T-helper 2 cell (primary cell): ENCODE measurements around the gene FHAD1.
"Not testable (repeated sequence)": the region's sequence is repeated elsewhere in the genome, so short reads cannot be mapped to it uniquely, and the experiment has no call there.

Source experiments
- DNase-seq, 5 experiments: peaks; one replicate each; pipeline versions ENCODE4 v3.0.0 to v3.0.0-alpha.2; 2012 to 2022

The FHAD1 gene

GRCh38 chr1:15424146-15424667, 177.2 kb downstream of the FHAD1 start:
- DNase-seq: no peak

GRCh38 chr1:15424981-15425380, 178.0 kb downstream of the FHAD1 start:
- no peak for DNase-seq

GRCh38 chr1:15425521-15425920, 178.5 kb downstream of the FHAD1 start:
- DNase-seq: no peak

- DNase-seq: no peak
Observed at GRCh38 chr1:15425958-15426357, 178.9 kb downstream of the FHAD1 start.

GRCh38 chr1:15426492-15427279, 179.7 kb downstream of the FHAD1 start:
- DNase-seq: no peak

- DNase-seq: no peak
Observed at GRCh38 chr1:15427280-15427666, 180.2 kb downstream of the FHAD1 start.

GRCh38 chr1:15428252-15428651, 181.2 kb downstream of the FHAD1 start:
- DNase-seq: not testable (repeated sequence)

- no peak for DNase-seq
Observed at GRCh38 chr1:15428815-15429435, 181.9 kb downstream of the FHAD1 start.

- no peak for DNase-seq
Observed at GRCh38 chr1:15429701-15430149, 182.7 kb downstream of the FHAD1 start.

GRCh38 chr1:15430787-15431570, 184.0 kb downstream of the FHAD1 start:
- DNase-seq: peak; percentile 53 to 68 (median 58)

- DNase-seq: no peak
Observed at GRCh38 chr1:15431571-15431948, 184.5 kb downstream of the FHAD1 start.

- no peak for DNase-seq
Observed at GRCh38 chr1:15432324-15432723, 185.3 kb downstream of the FHAD1 start.

- DNase-seq: no peak
Observed at GRCh38 chr1:15433471-15433870, 186.4 kb downstream of the FHAD1 start.

- not testable (repeated sequence) for DNase-seq
Observed at GRCh38 chr1:15434739-15435138, 187.7 kb downstream of the FHAD1 start.

GRCh38 chr1:15435239-15436077, 188.4 kb downstream of the FHAD1 start:
- no peak for DNase-seq

GRCh38 chr1:15436881-15437442, 189.9 kb downstream of the FHAD1 start:
- no peak for DNase-seq

GRCh38 chr1:15439325-15439724, 192.3 kb downstream of the FHAD1 start:
- no peak for DNase-seq

GRCh38 chr1:15440357-15440756, 193.3 kb downstream of the FHAD1 start:
- DNase-seq: no peak

- DNase-seq: no peak
Observed at GRCh38 chr1:15441247-15441646, 194.2 kb downstream of the FHAD1 start.

- DNase-seq: no peak
Observed at GRCh38 chr1:15442119-15442518, 195.1 kb downstream of the FHAD1 start.

GRCh38 chr1:15442759-15443158, 195.7 kb downstream of the FHAD1 start:
- no peak for DNase-seq

GRCh38 chr1:15443281-15443680, 196.3 kb downstream of the FHAD1 start:
- DNase-seq: no peak
